ENCODE measurements around the gene MEN1. TPM values are rescaled to one million over a fixed set of nuclear protein-coding genes. Genes with fewer than 3 reads are reported as not detected.

MEN1 gene
- total and polyA plus RNA-seq, 2 of the 13 experiments (the other 11 are each of a cell fraction or from before 2014, with no cell fraction given): 20.5 to 27.3 TPM

DNA sequence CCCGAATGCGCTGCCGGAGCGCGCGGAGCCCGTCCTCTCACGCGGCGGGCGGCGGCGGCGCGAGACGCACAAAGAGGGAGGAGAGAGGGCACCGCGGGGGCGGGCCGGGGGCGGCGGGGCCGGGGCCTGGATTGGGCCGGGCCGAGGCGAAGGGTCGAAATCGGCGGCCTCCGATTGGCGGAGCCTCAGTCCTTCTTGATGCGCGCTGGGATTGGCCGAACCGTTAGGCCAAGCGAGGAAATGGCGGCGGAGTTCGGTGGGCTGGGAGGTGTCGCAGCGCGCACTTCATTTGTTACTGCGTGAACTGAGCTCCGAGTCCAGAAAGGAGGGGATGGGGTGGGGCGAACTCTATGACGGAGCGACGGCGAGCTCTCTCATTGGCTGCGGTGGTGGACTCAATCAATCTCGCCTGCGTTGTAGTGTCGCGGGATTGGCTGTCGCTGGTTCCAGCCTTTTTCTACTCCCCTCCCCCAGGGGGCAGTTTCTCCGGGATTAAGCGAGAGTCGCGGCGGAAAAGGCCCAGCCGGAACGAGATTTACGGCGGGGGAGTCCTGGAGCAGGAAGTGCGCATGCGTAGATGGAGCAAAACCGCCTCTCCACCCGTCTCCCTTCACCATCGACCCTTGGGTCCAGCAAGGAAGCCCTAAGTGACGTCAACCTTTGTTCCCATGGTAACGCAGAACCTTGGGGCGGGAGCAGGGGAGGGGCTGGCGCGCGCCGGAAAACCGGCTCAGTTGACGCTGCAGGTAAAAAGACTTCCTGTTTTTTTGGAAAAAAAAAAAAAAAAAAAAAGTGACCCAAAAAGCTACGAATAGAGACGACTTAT lies 31.7 kb downstream of the MEN1 start, which contains the start of gene SF1 (continued):
- TF ChIP-seq ZBTB25 (CRISPR knock-in tag; IDR thresholded peaks at IDR 0.05): peak; percentile 91
- no peak for TF ChIP-seq TOE1 (CRISPR knock-in tag; IDR thresholded peaks at IDR 0.05)
- TF ChIP-seq, protein P1, sequence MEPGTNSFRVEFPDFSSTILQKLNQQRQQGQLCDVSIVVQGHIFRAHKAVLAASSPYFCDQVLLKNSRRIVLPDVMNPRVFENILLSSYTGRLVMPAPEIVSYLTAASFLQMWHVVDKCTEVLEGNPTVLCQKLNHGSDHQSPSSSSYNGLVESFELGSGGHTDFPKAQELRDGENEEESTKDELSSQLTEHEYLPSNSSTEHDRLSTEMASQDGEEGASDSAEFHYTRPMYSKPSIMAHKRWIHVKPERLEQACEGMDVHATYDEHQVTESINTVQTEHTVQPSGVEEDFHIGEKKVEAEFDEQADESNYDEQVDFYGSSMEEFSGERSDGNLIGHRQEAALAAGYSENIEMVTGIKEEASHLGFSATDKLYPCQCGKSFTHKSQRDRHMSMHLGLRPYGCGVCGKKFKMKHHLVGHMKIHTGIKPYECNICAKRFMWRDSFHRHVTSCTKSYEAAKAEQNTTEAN (CRISPR knock-in tag; conservative IDR thresholded peaks at IDR 0.05): no peak
- no peak for TF ChIP-seq ZNF10 (CRISPR knock-in tag; IDR thresholded peaks at IDR 0.05; ENCODE audit: borderline replicate concordance, low read depth)
- TF ChIP-seq, protein P2, sequence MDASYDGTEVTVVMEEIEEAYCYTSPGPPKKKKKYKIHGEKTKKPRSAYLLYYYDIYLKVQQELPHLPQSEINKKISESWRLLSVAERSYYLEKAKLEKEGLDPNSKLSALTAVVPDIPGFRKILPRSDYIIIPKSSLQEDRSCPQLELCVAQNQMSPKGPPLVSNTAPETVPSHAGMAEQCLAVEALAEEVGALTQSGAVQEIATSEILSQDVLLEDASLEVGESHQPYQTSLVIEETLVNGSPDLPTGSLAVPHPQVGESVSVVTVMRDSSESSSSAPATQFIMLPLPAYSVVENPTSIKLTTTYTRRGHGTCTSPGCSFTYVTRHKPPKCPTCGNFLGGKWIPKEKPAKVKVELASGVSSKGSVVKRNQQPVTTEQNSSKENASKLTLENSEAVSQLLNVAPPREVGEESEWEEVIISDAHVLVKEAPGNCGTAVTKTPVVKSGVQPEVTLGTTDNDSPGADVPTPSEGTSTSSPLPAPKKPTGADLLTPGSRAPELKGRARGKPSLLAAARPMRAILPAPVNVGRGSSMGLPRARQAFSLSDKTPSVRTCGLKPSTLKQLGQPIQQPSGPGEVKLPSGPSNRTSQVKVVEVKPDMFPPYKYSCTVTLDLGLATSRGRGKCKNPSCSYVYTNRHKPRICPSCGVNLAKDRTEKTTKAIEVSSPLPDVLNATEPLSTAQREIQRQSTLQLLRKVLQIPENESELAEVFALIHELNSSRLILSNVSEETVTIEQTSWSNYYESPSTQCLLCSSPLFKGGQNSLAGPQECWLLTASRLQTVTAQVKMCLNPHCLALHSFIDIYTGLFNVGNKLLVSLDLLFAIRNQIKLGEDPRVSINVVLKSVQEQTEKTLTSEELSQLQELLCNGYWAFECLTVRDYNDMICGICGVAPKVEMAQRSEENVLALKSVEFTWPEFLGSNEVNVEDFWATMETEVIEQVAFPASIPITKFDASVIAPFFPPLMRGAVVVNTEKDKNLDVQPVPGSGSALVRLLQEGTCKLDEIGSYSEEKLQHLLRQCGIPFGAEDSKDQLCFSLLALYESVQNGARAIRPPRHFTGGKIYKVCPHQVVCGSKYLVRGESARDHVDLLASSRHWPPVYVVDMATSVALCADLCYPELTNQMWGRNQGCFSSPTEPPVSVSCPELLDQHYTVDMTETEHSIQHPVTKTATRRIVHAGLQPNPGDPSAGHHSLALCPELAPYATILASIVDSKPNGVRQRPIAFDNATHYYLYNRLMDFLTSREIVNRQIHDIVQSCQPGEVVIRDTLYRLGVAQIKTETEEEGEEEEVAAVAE (CRISPR knock-in tag; IDR thresholded peaks at IDR 0.05; ENCODE audit: borderline replicate concordance): peak; percentile 39; the same call in 1 of the 2 replicates
- peak; percentile 87 for TF ChIP-seq THAP11 (CRISPR knock-in tag; IDR thresholded peaks at IDR 0.05)
- TF ChIP-seq TEAD2 (CRISPR knock-in tag; IDR thresholded peaks at IDR 0.05): no peak
- no peak for TF ChIP-seq ARHGAP35 (CRISPR knock-in tag; IDR thresholded peaks at IDR 0.05; ENCODE audit: borderline replicate concordance)
- no peak for TF ChIP-seq SATB2 (CRISPR knock-in tag; IDR thresholded peaks at IDR 0.05)
- TF ChIP-seq KLF9 (CRISPR knock-in tag; IDR thresholded peaks at IDR 0.05; ENCODE audit: low read depth): no peak
- TF ChIP-seq, protein P3, sequence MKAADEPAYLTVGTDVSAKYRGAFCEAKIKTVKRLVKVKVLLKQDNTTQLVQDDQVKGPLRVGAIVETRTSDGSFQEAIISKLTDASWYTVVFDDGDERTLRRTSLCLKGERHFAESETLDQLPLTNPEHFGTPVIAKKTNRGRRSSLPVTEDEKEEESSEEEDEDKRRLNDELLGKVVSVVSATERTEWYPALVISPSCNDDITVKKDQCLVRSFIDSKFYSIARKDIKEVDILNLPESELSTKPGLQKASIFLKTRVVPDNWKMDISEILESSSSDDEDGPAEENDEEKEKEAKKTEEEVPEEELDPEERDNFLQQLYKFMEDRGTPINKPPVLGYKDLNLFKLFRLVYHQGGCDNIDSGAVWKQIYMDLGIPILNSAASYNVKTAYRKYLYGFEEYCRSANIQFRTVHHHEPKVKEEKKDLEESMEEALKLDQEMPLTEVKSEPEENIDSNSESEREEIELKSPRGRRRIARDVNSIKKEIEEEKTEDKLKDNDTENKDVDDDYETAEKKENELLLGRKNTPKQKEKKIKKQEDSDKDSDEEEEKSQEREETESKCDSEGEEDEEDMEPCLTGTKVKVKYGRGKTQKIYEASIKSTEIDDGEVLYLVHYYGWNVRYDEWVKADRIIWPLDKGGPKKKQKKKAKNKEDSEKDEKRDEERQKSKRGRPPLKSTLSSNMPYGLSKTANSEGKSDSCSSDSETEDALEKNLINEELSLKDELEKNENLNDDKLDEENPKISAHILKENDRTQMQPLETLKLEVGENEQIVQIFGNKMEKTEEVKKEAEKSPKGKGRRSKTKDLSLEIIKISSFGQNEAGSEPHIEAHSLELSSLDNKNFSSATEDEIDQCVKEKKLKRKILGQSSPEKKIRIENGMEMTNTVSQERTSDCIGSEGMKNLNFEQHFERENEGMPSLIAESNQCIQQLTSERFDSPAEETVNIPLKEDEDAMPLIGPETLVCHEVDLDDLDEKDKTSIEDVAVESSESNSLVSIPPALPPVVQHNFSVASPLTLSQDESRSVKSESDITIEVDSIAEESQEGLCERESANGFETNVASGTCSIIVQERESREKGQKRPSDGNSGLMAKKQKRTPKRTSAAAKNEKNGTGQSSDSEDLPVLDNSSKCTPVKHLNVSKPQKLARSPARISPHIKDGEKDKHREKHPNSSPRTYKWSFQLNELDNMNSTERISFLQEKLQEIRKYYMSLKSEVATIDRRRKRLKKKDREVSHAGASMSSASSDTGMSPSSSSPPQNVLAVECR (CRISPR knock-in tag; IDR thresholded peaks at IDR 0.05; ENCODE audit: borderline replicate concordance): peak; percentile 64; the same call in 1 of the 2 replicates
- peak in 1 of 2 experiments; percentile 26; a peak in 1 of 4 replicates for TF ChIP-seq ATF4 (CRISPR knock-in tag; IDR thresholded peaks at IDR 0.05)
- 0 out of 2 replicates have a peak, but pooled peaks have one; percentile 35 for TF ChIP-seq ETV5 (CRISPR knock-in tag; IDR thresholded peaks at IDR 0.05; ENCODE audit: borderline replicate concordance)
- peak; percentile 71 for TF ChIP-seq RFX5 (IDR thresholded peaks at IDR 0.05; ENCODE audit: low read depth, low read length)

Data from HepG2 (cell line).